Activated naive CD4-positive, alpha-beta T cell (primary cell): ENCODE measurements around the gene GPR142.
"Not testable (repeated sequence)": the region's sequence is repeated elsewhere in the genome, so short reads cannot be mapped to it uniquely, and the experiment has no call there.

Source experiments
- DNase-seq, 4 experiments: peaks; one replicate each; lab custom pipeline; 2025; lab: John Stamatoyannopoulos, UW

GPR142 gene

DNA sequence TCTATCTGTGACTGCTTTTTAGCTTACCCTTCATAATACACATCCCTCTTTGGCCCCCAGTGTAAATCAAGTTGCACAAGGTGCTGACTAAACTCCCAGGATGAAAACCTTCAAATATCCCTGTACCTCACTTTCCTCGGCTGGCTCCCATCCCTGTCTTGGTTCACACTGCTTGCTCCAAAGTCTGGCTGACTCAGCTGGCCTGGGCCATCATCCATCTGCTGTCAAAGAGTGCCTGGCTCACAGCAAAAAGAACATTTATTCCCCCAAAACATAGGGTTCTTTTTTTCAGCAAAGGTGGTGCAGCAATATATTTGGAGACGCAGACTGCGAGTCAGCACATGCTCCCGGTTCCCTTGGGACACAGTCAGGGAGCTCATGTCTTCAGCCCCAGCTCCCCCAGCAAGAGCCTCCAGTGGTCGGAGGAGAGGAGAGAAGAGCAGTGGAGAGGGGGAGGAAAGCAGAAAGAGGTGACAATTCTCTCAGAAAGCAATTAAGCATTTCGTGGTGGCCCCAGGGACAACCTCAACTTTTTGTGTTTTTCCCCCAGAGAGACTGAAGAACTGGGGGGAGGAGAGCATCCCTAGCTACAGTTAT is 26.1 kb downstream of the GPR142 start:
- DNase-seq: no peak

DNA sequence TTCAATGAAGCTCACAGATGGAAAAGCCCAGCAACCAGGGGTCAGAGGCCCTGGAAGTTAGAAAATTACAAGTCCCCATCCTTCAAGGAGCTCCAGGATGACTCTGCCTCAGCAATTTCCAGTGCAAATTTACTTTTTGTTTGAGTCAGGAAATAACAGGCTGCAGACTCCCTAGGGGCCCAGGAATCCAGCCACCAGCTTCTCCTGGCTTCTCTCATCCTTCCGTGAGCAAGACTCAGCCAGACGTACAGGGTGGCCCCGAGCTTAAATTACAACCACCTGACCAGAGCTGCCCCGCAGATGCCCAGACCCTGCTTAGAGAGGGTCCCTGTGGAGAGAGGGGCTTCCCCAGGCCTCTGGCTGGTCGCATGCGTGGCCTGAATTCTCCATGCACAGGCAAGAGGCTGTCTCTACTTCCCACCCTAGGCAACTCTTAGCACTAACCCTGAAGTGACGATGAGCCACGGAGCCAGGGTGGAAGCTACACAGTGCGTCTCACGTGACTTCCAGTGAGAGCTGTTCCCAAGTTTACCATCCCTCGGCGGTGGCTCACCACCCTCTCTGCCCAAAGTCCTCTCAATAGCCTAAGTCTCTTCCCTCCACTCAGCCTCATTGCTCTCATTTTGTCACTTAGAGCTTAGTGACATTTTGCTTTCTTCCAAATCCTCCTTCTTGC is 27.1 kb downstream of the GPR142 start:
- DNase-seq: no peak

- DNase-seq: no peak
These were observed 27.7 kb downstream of the GPR142 start for GRCh38 chr17:74394977-74395376.

GRCh38 chr17:74396567-74396966 is 29.3 kb downstream of the GPR142 start:
- no peak for DNase-seq

DNA sequence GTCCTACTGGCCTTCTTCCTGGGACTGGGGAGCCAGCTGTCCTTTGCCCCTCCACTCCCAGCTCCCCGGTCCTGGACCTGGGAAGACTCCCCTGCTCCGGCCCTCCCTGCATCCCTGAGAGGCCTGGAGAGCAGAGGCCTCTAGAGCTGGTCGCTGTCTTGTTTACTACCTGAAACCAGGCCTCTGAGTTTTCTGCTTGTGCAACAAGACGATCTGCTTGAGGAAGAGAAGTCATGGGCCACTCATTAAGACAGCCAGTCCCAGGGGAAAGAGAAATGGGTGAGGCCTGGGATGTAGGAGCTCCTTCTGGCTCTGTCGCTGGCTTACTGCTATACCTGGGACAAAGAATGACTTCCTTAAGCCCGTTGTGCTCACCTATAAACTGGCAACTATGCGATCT is 34.7 kb downstream of the GPR142 start:
- DNase-seq: no peak

GRCh38 chr17:74403512-74404137 is 36.3 kb downstream of the GPR142 start:
- DNase-seq: no peak

- no peak for DNase-seq
These were observed 36.9 kb downstream of the GPR142 start for GRCh38 chr17:74404218-74404617.

- DNase-seq: no peak
These were observed 37.5 kb downstream of the GPR142 start for GRCh38 chr17:74404789-74405188.

GRCh38 chr17:74405311-74405710 is 38.0 kb downstream of the GPR142 start:
- not testable (repeated sequence) for DNase-seq

GRCh38 chr17:74407384-74407783 is 40.1 kb downstream of the GPR142 start:
- DNase-seq: no peak

GRCh38 chr17:74408262-74408661 is 41.0 kb downstream of the GPR142 start:
- no peak for DNase-seq

DNA sequence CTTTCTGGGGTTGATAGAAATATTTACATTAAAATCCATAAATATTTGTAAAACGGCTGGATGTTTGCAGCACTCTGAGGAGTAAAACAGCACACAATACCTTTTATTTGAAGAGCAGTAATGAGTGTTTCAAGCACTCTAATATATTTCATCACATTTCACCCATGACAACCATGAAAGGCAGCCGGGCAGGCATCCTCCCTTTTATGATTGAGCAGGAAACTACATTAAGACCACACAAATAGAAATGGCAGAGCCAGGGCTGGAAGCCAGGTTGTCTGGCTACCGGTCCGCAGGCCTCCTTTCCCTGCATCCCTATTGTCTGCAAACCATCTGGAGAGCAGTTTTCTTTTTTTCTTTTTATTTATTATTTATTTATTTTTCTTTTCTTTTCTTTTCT is 41.5 kb downstream of the GPR142 start:
- DNase-seq: no peak

- no peak for DNase-seq
These were observed 42.7 kb downstream of the GPR142 start for GRCh38 chr17:74410001-74410443.

GRCh38 chr17:74412581-74412980 is 45.3 kb downstream of the GPR142 start:
- no peak for DNase-seq

DNA sequence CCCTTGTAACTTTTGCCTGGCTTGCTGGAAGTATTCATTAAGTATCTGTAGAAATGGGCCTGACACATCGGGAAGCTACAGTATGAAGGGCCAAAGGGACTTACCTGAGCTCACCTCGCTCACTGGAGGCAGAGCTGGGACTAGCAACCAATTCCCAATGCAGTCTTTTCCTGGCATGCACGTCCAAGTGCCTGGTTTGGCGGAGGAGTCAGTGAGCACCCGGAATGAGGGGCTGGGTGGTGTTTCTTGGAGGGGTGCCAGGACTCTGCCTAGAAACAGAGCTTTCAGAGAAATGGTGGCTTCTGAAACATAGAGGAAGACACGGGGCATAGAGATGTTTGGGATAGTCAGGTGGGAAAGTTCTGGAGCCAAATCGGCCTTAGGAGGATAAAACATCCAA is 46.2 kb downstream of the GPR142 start:
- no peak for DNase-seq

DNA sequence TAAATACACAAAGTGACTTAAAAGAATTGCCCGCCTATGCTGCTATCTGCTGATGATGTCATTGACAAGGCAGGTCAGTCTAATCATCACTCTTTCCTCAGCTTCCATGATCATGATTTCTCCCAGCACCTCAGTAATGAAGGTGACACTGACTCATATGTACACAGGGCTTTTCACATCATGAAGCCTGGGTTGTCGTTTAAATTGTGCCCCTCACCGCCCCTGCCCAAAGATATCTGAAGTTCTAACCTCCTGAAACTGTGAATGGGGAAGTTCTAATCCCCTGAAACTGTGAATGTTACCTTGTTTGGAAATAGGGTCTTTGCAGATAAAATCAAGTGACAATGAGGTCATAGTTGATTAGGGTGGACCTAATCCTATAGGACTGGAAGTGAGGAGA is 47.2 kb downstream of the GPR142 start:
- DNase-seq: no peak

GRCh38 chr17:74415608-74416396 is 48.5 kb downstream of the GPR142 start:
- no peak for DNase-seq

GRCh38 chr17:74417178-74418045 is 50.1 kb downstream of the GPR142 start:
- DNase-seq: no peak

DNA sequence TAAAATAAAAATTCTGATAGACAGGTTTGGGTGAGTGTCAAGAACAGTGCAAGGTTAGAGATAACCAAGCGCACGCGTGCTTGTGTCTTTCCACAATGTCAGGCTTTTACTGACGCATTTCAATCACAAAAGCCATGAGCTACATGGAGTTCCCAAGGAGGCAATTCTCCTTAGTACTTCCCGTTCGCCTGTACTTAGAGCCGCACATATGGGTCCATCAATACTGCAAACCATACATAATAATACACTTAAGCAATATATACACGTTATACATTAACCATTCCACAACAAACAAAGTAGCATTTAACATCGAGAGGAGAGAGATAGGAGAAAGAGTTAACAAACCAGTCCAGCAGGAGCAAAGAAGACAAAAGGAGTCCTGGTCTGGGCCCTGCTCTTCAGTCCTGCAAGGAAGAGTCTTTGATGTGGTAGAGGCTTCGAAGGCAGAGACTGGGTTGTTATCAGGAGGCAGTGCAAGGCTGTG is 52.7 kb downstream of the GPR142 start:
- no peak for DNase-seq
